Stimulated activated CD4-positive, alpha-beta T cell treated with anti-CD3 and anti-CD28 coated beads, Interleukin-15, amount 100 ng/mL, for 1 hour (primary cell): Measurements from ENCODE around the gene POLR1G.
A peak's percentile ranks its signal among the peaks of the same experiment; 100 is the strongest.
"Not testable (repeated sequence)": the region's sequence is repeated elsewhere in the genome, so short reads cannot be mapped to it uniquely, and the experiment has no call there.

Experiments
- DNase-seq, 2 donors: peaks; one replicate each; pipeline ENCODE4 v3.0.0-alpha.2; 2020; ENCODE audit warnings: low read depth in 1 of 2, low spot score in 1 of 2

POLR1G gene

GRCh38 chr19:45419895-45420294 lies 13.5 kb downstream of the POLR1G start:
- DNase-seq, result no peak

GRCh38 chr19:45420356-45420755 lies 13.9 kb downstream of the POLR1G start:
- no peak for DNase-seq

- DNase-seq, result no peak
Observed at GRCh38 chr19:45420871-45421270, 14.4 kb downstream of the POLR1G start.

- DNase-seq, result no peak
Observed at GRCh38 chr19:45421947-45422498, 15.6 kb downstream of the POLR1G start.

GRCh38 chr19:45423033-45423588 lies 16.7 kb downstream of the POLR1G start:
- peak in 1 of 2 donors; percentile 69 for DNase-seq

- peak; percentile 47 to 60 for DNase-seq
Observed at GRCh38 chr19:45423589-45424190, 17.2 kb downstream of the POLR1G start, which contains the start of gene ERCC1. Gene ERCC1, minus strand, starts transcription at chr19:45423917. Its CDS starts 543 bp downstream, at chr19:45423374.

- no peak for DNase-seq
Observed at GRCh38 chr19:45424191-45425058, 18.0 kb downstream of the POLR1G start.

- DNase-seq, result no peak
Observed at GRCh38 chr19:45428384-45429231, 22.2 kb downstream of the POLR1G start.

GRCh38 chr19:45429896-45430295 lies 23.5 kb downstream of the POLR1G start:
- not testable (repeated sequence) for DNase-seq

GRCh38 chr19:45431008-45431407 lies 24.6 kb downstream of the POLR1G start:
- not testable (repeated sequence) for DNase-seq

- DNase-seq, result not testable (repeated sequence)
Observed at GRCh38 chr19:45432543-45432942, 26.1 kb downstream of the POLR1G start.

- DNase-seq, result no peak
Observed at GRCh38 chr19:45437328-45437727, 30.9 kb downstream of the POLR1G start.

GRCh38 chr19:45439190-45439568 lies 32.7 kb downstream of the POLR1G start:
- DNase-seq, result no peak

- peak; percentile 72 to 77 for DNase-seq
Observed at GRCh38 chr19:45439569-45440258, 33.3 kb downstream of the POLR1G start.

GRCh38 chr19:45440259-45440638 lies 33.8 kb downstream of the POLR1G start:
- no peak for DNase-seq

- no peak for DNase-seq
Observed at GRCh38 chr19:45440873-45441654, 34.6 kb downstream of the POLR1G start.

GRCh38 chr19:45442408-45442777 lies 35.9 kb downstream of the POLR1G start:
- no peak for DNase-seq

- no peak for DNase-seq
Observed at GRCh38 chr19:45442778-45443461, 36.5 kb downstream of the POLR1G start.
